ENCODE data around the gene PPCDC.

- TF ChIP-seq CTCF (IDR thresholded peaks at IDR 0.05; ENCODE audit: borderline replicate concordance, extremely low read depth, low read length, poor library complexity, severe bottlenecking) (no peak), EZH2 (IDR thresholded peaks at IDR 0.05; ENCODE audit: borderline replicate concordance, low read depth, low read length, severe bottlenecking) (no peak)
These were observed 47.2 kb upstream of the PPCDC start for GRCh38 chr15:74976159-74976558.
